Trophoblast cell (in vitro differentiated cells and primary cell): ENCODE data around the gene AZIN2.

ENCODE experiments used
- DNase-seq, 2 donors: peaks; one replicate each; pipeline ENCODE4 v3.0.0-alpha.2; 2016
- H2AFZ ChIP-seq: 2 replicates; pipeline ENCODE4 v1.6.1; 2013; ENCODE audit warnings: low read length, moderate library complexity, mild to moderate bottlenecking; ENCODE audit not compliant: insufficient read depth, poor library complexity
- H2AK5ac ChIP-seq: 2 replicates; pipeline ENCODE4 v1.6.1; 2013; ENCODE audit warnings: mild to moderate bottlenecking, low read length
- H2BK120ac ChIP-seq: 2 replicates; pipeline ENCODE4 v1.6.1; 2013; ENCODE audit warnings: low read length, mild to moderate bottlenecking, moderate library complexity; ENCODE audit not compliant: insufficient read depth, poor library complexity
- H2BK12ac ChIP-seq: 2 replicates; pipeline ENCODE4 v1.6.1; 2013; ENCODE audit warnings: mild to moderate bottlenecking, low read length, moderate library complexity
- H2BK5ac ChIP-seq: 2 replicates; pipeline ENCODE4 v1.6.1; 2013; ENCODE audit warnings: low read length, low read depth, moderate library complexity, mild to moderate bottlenecking; ENCODE audit not compliant: poor library complexity
- H3K14ac ChIP-seq: 2 replicates; pipeline ENCODE4 v1.6.1; 2013; ENCODE audit warnings: mild to moderate bottlenecking, low read length
- H3K18ac ChIP-seq: 2 replicates; pipeline ENCODE4 v1.6.1; 2013; ENCODE audit warnings: mild to moderate bottlenecking, low read length
- H3K23ac ChIP-seq: 2 replicates; pipeline ENCODE4 v1.6.1; 2013; ENCODE audit warnings: low read length
- H3K27ac ChIP-seq: 2 replicates; pipeline ENCODE4 v1.5.1; 2013; ENCODE audit warnings: low read depth, mild to moderate bottlenecking, inconsistent platforms, low read length, moderate library complexity
- H3K27me3 ChIP-seq: 2 replicates; pipeline ENCODE4 v1.6.1; 2013; ENCODE audit warnings: inconsistent platforms, mild to moderate bottlenecking, low read length, moderate library complexity; ENCODE audit not compliant: insufficient read depth
- H3K36me3 ChIP-seq, 2 experiments: 1 replicate in 1 of 2; 2 replicates in 1 of 2; pipeline ENCODE4 v1.6.1; 2013; ENCODE audit warnings: low read length in 2 of 2, mild to moderate bottlenecking in 2 of 2, moderate library complexity in 1 of 2; ENCODE audit not compliant: insufficient read depth in 2 of 2, control insufficient read depth in 1 of 2
- H3K4ac ChIP-seq: 2 replicates; pipeline ENCODE4 v1.6.1; 2013; ENCODE audit warnings: low read depth, mild to moderate bottlenecking, low read length, moderate library complexity
- H3K4me1 ChIP-seq, 2 experiments: 1 replicate in 1 of 2; 2 replicates in 1 of 2; pipeline ENCODE4 v1.6.1; 2013; ENCODE audit warnings: low read length in 2 of 2, mild to moderate bottlenecking in 2 of 2, moderate library complexity in 1 of 2; ENCODE audit not compliant: insufficient read depth in 2 of 2, control insufficient read depth in 1 of 2
- H3K4me2 ChIP-seq: 2 replicates; pipeline ENCODE4 v1.6.1; 2013; ENCODE audit warnings: inconsistent platforms, mild to moderate bottlenecking, low read length, moderate library complexity
- H3K4me3 ChIP-seq: 2 replicates; pipeline ENCODE4 v1.5.1; 2013; ENCODE audit warnings: mild to moderate bottlenecking, low read depth, low read length, inconsistent platforms
- H3K79me1 ChIP-seq: one replicate; pipeline ENCODE4 v1.6.1; 2013; ENCODE audit warnings: low read length
- H3K79me2 ChIP-seq: 2 replicates; pipeline ENCODE4 v1.6.1; 2013; ENCODE audit warnings: low read length, mild to moderate bottlenecking; ENCODE audit not compliant: control insufficient read depth, insufficient read depth, poor library complexity
- H3K9ac ChIP-seq: 2 replicates; pipeline ENCODE4 v1.6.1; 2013; ENCODE audit warnings: mild to moderate bottlenecking, low read length
- H3K9me3 ChIP-seq: 2 replicates; pipeline ENCODE4 v1.6.1; 2013; ENCODE audit warnings: low read depth, mild to moderate bottlenecking, control low read depth, inconsistent platforms, low read length; ENCODE audit not compliant: insufficient read depth
- H4K12ac ChIP-seq: 2 replicates; pipeline ENCODE4 v1.6.1; 2013; ENCODE audit warnings: low read depth, mild to moderate bottlenecking, low read length, moderate library complexity
- H4K8ac ChIP-seq: 2 replicates; pipeline ENCODE4 v1.6.1; 2013; ENCODE audit warnings: low read depth, mild to moderate bottlenecking, low read length, moderate library complexity
- H4K91ac ChIP-seq: one replicate; pipeline ENCODE4 v1.6.1; 2013; ENCODE audit warnings: low read depth, mild to moderate bottlenecking, low read length, moderate library complexity
- WGBS: extraction: QIAGEN DNeasy Blood & Tissue Kit; methylation state at CpG from one replicate; pipeline ENCODE4 v1.1.7; 2013; ENCODE audit warnings: missing lambda C conversion rate; ENCODE audit not compliant: insufficient read length, insufficient coverage; ENCODE audit errors: extremely low coverage; 5-methylcytosine and 5-hydroxymethylcytosine counted together

The AZIN2 gene

GRCh38 chr1:33151116-33151515 lies 70.2 kb downstream of the AZIN2 start:
- no peak overlapping the region for H4K91ac ChIP-seq
- H3K4me2 ChIP-seq, result no peak overlapping the region
- no peaks in the 10 kb centered on the region for H3K79me2 ChIP-seq
- H3K9ac ChIP-seq, result no peak overlapping the region
- H2AFZ ChIP-seq, result no peak overlapping the region
- peaks cover 18 to 25% of the 10 kb centered on the region in 2 experiments for H3K4me1 ChIP-seq
- H3K79me1 ChIP-seq, result no peaks in the 10 kb centered on the region
- no peak overlapping the region for H3K4me3 ChIP-seq
- H2BK5ac ChIP-seq, result no peak overlapping the region
- no peak overlapping the region for H3K4ac ChIP-seq
- no peak overlapping the region for H3K14ac ChIP-seq
- H3K9me3 ChIP-seq, result no peaks in the 10 kb centered on the region
- no peak overlapping the region for H3K18ac ChIP-seq
- H2BK12ac ChIP-seq, result peak overlapping the region; percentile 4
- H3K23ac ChIP-seq, result no peak overlapping the region
- no peak overlapping the region for H2AK5ac ChIP-seq
- no peaks in the 10 kb centered on the region for H3K27me3 ChIP-seq
- H3K36me3 ChIP-seq, result peaks cover 8 to 11% of the 10 kb centered on the region in 2 experiments
- no CpG with 5 or more reads among the region's 7 CpGs for WGBS
- H3K27ac ChIP-seq, result no peak overlapping the region
- no peak for DNase-seq
- no peak overlapping the region for H4K12ac ChIP-seq
- no peak overlapping the region for H4K8ac ChIP-seq
- H2BK120ac ChIP-seq, result no peak overlapping the region

DNA sequence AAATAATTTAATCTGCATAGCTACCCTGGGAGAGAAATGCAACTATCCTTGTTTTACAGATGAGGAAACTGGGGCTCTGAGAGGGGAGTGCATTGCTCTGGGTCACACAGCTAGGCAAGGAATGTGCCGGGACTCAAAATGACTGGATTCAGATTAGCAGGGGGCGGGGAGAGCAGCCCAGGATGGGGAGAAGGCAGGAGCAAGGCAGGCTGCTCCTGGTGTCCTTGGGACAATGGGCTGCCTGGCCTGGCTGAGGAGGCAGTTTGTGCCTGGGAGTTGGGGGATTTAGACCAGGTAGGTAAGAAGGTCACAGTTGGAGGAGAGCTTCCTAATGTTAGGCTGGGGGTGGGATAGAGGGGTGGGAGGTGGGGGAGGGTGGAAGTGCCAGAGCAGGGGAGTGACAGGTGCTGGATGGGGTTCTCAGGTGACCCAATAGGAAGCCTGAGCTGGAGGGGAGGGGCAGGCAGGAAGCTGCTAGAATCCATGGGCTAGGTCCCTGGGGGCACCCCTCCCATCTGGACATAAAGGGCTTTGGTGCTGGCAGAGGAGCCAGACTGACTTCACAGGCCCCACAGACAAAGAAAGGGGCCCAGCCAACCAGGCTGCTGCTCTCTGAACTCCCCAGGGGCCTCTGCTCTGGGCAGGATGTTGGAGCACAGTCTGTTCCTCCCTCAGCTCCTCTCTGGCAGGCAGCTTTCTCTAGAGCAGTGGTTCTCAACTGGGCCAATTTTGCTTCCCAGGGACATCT lies 71.9 kb downstream of the AZIN2 start:
- Histone ChIP-seq H3K27me3 (no peaks in the 10 kb centered on the region), H3K9ac (no peak overlapping the region), H3K79me1 (no peaks in the 10 kb centered on the region), H2AFZ (no peak overlapping the region), H3K36me3 (no peaks in the 10 kb centered on the region), H2BK5ac (no peak overlapping the region), H3K4me2 (no peak overlapping the region), H2AK5ac (no peak overlapping the region), H3K9me3 (no peaks in the 10 kb centered on the region), H4K8ac (no peak overlapping the region), H3K4me1 (peaks cover 18 to 25% of the 10 kb centered on the region in 2 experiments), H3K79me2 (no peaks in the 10 kb centered on the region), H3K23ac (no peak overlapping the region), H3K27ac (no peak overlapping the region), H4K91ac (no peak overlapping the region), H3K4me3 (no peak overlapping the region), H3K18ac (no peak overlapping the region), H2BK12ac (no peak overlapping the region), H2BK120ac (no peak overlapping the region), H4K12ac (no peak overlapping the region), H3K4ac (no peak overlapping the region), H3K14ac (no peak overlapping the region)
- DNase-seq, result no peak
- no CpG with 5 or more reads among the region's 2 CpGs for WGBS

GRCh38 chr1:33153650-33154049 lies 72.7 kb downstream of the AZIN2 start:
- Histone ChIP-seq H3K14ac (no peak overlapping the region), H2AFZ (no peak overlapping the region), H3K4me1 (peaks cover 18 to 25% of the 10 kb centered on the region in 2 experiments), H2BK5ac (no peak overlapping the region), H4K12ac (no peak overlapping the region), H4K91ac (no peak overlapping the region), H3K27ac (no peak overlapping the region), H2BK120ac (no peak overlapping the region), H2BK12ac (no peak overlapping the region), H3K9me3 (no peaks in the 10 kb centered on the region), H3K18ac (no peak overlapping the region), H3K4me3 (no peak overlapping the region), H3K4me2 (no peak overlapping the region), H3K36me3 (peaks cover 0 to 2% of the 10 kb centered on the region in 2 experiments), H3K79me2 (no peaks in the 10 kb centered on the region), H3K9ac (no peak overlapping the region), H3K79me1 (no peaks in the 10 kb centered on the region), H3K4ac (no peak overlapping the region), H3K27me3 (no peaks in the 10 kb centered on the region), H4K8ac (no peak overlapping the region), H2AK5ac (no peak overlapping the region), H3K23ac (no peak overlapping the region)
- no peak for DNase-seq
- WGBS, result no CpG with 5 or more reads among the region's 2 CpGs

- peaks cover 2 to 3% of the 10 kb centered on the region in 2 experiments for H3K36me3 ChIP-seq
Observed at GRCh38 chr1:33155877-33156538, 75.1 kb downstream of the AZIN2 start.

More at GRCh38 chr1:33155877-33156538, 75.1 kb downstream of the AZIN2 start:
- Histone ChIP-seq H2AK5ac (no peak overlapping the region), H3K9ac (no peak overlapping the region), H3K4me2 (no peak overlapping the region), H2BK5ac (no peak overlapping the region), H3K79me1 (no peaks in the 10 kb centered on the region), H2BK120ac (no peak overlapping the region), H3K79me2 (no peaks in the 10 kb centered on the region), H3K4me3 (no peak overlapping the region), H3K18ac (no peak overlapping the region), H3K4me1 (peaks cover 7 to 13% of the 10 kb centered on the region in 2 experiments), H3K23ac (no peak overlapping the region), H4K12ac (no peak overlapping the region), H3K27ac (no peak overlapping the region), H3K9me3 (no peaks in the 10 kb centered on the region), H3K4ac (no peak overlapping the region), H3K14ac (no peak overlapping the region), H4K91ac (no peak overlapping the region), H2AFZ (no peak overlapping the region), H2BK12ac (no peak overlapping the region), H3K27me3 (no peaks in the 10 kb centered on the region), H4K8ac (no peak overlapping the region)
- WGBS, result no CpG with 5 or more reads among the region's 4 CpGs
- DNase-seq, result no peak
